GM12892 (cell line): Measurements from ENCODE around the gene PROCA1.

Experiments
- POLR2A ChIP-seq: IDR thresholded peaks from 2 replicates; pipeline ENCODE4 v1.6.1; 2011; ENCODE audit warnings: low read depth, low read length, control low read depth
- POLR2AphosphoS5 ChIP-seq: IDR thresholded peaks from 2 replicates; pipeline ENCODE4 v1.6.1; 2011; ENCODE audit warnings: low read depth, low read length, control low read depth

- TF ChIP-seq POLR2A (no peak), POLR2AphosphoS5 (no peak)
Observed at GRCh38 chr17:28719021-28719433, 7.3 kb upstream of the PROCA1 start.
